HCT116 (cell line): ENCODE measurements around the gene FBXO15. TPM values are rescaled to one million over a fixed set of nuclear protein-coding genes. Genes with fewer than 3 reads are reported as not detected.

Source experiments
- ATAC-seq: fragments of 200-7000 bp; cut with Tn5 transposase; 2 replicates; pipeline ENCODE4 v1.9.1; 2020; ENCODE audit warnings: mild to moderate bottlenecking, moderate library complexity
- BruUV-seq: library from RNA; stranded (reverse); fragments of 400-500 nt; replicated peaks from 2 replicates; lab custom pipeline; 2021; lab: Mats Ljungman, UMichigan
- CTCF ChIA-PET: fragments of 300-600 bp; sonication (Branson Sonifier 250); formaldehyde crosslinking; loops from one replicate; lab custom pipeline; 2021; ENCODE audit warnings: antibody characterized with exemption; lab: Charles Lee
- POLR2A ChIA-PET: fragments of 300-600, 350-600 bp; sonication (Branson Sonifier 250); formaldehyde crosslinking; loops from one replicate; lab custom pipeline; 2021; ENCODE audit warnings: antibody characterized with exemption; lab: Charles Lee
- RAD21 ChIA-PET, 2 experiments: fragments of 300-600 bp; sonication (Branson Sonifier 250); formaldehyde crosslinking; loops; one replicate each; lab custom pipeline; 2023; ENCODE audit warnings: low total read pairs in 2 of 2; ENCODE audit not compliant: uncharacterized antibody in 2 of 2, unreplicated experiment in 2 of 2, low non-redundant PET in 1 of 2; lab: Charles Lee
- DNase-seq: peaks from one replicate; pipeline ENCODE4 v3.0.0-alpha.2; 2010; ENCODE audit warnings: low read depth, low spot score
- H2AFZ ChIP-seq: fragments of 200-600 bp; shearing (Covaris generic), sonication (generic); 2 replicates; pipeline ENCODE4 v1.6.1; 2017; ENCODE audit warnings: low read depth, mixed run types, mixed read lengths, antibody characterized with exemption, low read length; ENCODE audit not compliant: poor library complexity, severe bottlenecking
- H3K27ac ChIP-seq: 2 replicates; pipeline ENCODE4 v1.5.1; 2012; ENCODE audit warnings: low read depth, low read length
- H3K27me3 ChIP-seq: fragments of 200-600 bp; sonication (generic); 2 replicates; pipeline ENCODE4 v1.6.1; 2016; ENCODE audit warnings: mixed run types, low read length, mixed read lengths; ENCODE audit not compliant: insufficient read depth
- H3K36me3 ChIP-seq, 2 experiments: fragments of 200-500 bp in 1 of 2; fragments of 200-600 bp in 1 of 2; sonication (Bioruptor generic) in 1 of 2; sonication (generic) in 1 of 2; 2 replicates each; pipeline versions ENCODE4 v1.5.1 to v1.6.1; 2014 to 2016; ENCODE audit warnings: low read length in 2 of 2, inconsistent platforms in 1 of 2, mixed read lengths in 1 of 2, mixed run types in 1 of 2; ENCODE audit not compliant: insufficient read depth in 2 of 2, control insufficient read depth in 1 of 2
- H3K4me1 ChIP-seq, 2 experiments: fragments of 200-600 bp in 1 of 2; sonication (generic) in 1 of 2; 2 replicates each; pipeline versions ENCODE4 v1.5.1 to v1.6.1; 2012 to 2017; ENCODE audit warnings: low read length in 2 of 2, inconsistent platforms in 1 of 2, mild to moderate bottlenecking in 1 of 2, mixed read lengths in 1 of 2, mixed run types in 1 of 2, moderate library complexity in 1 of 2; ENCODE audit not compliant: insufficient read depth in 2 of 2, control insufficient read depth in 1 of 2
- H3K4me2 ChIP-seq: fragments of 200-600 bp; sonication (generic); 2 replicates; pipeline ENCODE4 v1.6.1; 2017; ENCODE audit warnings: mixed run types, low read length, mixed read lengths
- H3K4me3 ChIP-seq, 2 experiments: fragments of 200-600 bp in 1 of 2; sonication (generic) in 1 of 2; replicated peaks in 1 of 2; 2 replicates each; pipeline ENCODE4 v1.5.1; 2011 to 2016; ENCODE audit warnings: low read length in 2 of 2, control low read depth in 1 of 2, low read depth in 1 of 2, mild to moderate bottlenecking in 1 of 2, mixed read lengths in 1 of 2, mixed run types in 1 of 2
- H3K79me2 ChIP-seq: fragments of 200-600 bp; sonication (generic); 2 replicates; pipeline ENCODE4 v1.6.1; 2017; ENCODE audit warnings: mild to moderate bottlenecking, mixed run types, low read length, moderate library complexity, mixed read lengths; ENCODE audit not compliant: insufficient read depth
- H3K9ac ChIP-seq: fragments of 200-600 bp; sonication (generic); 2 replicates; pipeline ENCODE4 v1.6.1; 2016; ENCODE audit warnings: low read length, mixed read lengths
- H3K9me2 ChIP-seq: fragments of 200-600 bp; sonication (generic), shearing (Covaris generic); 2 replicates; pipeline ENCODE4 v1.6.1; 2017; ENCODE audit warnings: mixed run types, mild to moderate bottlenecking, moderate library complexity; ENCODE audit not compliant: insufficient read depth
- H3K9me3 ChIP-seq, 2 experiments: fragments of 200-500 bp in 1 of 2; fragments of 200-600 bp in 1 of 2; sonication (Bioruptor generic) in 1 of 2; sonication (generic) in 1 of 2; 2 replicates each; pipeline ENCODE4 v1.6.1; 2014 to 2017; ENCODE audit warnings: low read length in 2 of 2, mixed read lengths in 2 of 2, inconsistent platforms in 1 of 2, low read depth in 1 of 2, mild to moderate bottlenecking in 1 of 2, mixed run types in 1 of 2, moderate library complexity in 1 of 2; ENCODE audit not compliant: control insufficient read depth in 1 of 2, insufficient read depth in 1 of 2
- H4K20me1 ChIP-seq: fragments of 200-600 bp; sonication (generic), shearing (Covaris generic); 2 replicates; pipeline ENCODE4 v1.6.1; 2017; ENCODE audit warnings: mixed run types, mild to moderate bottlenecking, moderate library complexity; ENCODE audit not compliant: insufficient read depth
- ATF3 ChIP-seq: IDR thresholded peaks from 2 replicates; pipeline ENCODE4 v1.6.1; 2012
- CBX3 ChIP-seq: IDR thresholded peaks from 2 replicates; pipeline ENCODE4 v1.6.1; 2012; ENCODE audit warnings: low read depth
- EGR1 ChIP-seq: IDR thresholded peaks from 2 replicates; pipeline ENCODE4 v1.6.1; 2012; ENCODE audit warnings: low read depth
- ELF1 ChIP-seq: IDR thresholded peaks from 2 replicates; pipeline ENCODE4 v1.6.1; 2012; ENCODE audit warnings: low read depth, borderline replicate concordance
- EZH2 ChIP-seq: fragments of 200-600 bp; sonication (generic); IDR thresholded peaks from 2 replicates; pipeline ENCODE4 v1.6.1; 2017; ENCODE audit warnings: antibody characterized with exemption, mixed run types
- EZH2phosphoT487 ChIP-seq: fragments of 200-600 bp; IDR thresholded peaks from 2 replicates; pipeline ENCODE4 v1.6.1; 2018; ENCODE audit warnings: antibody characterized with exemption, borderline replicate concordance
- FOSL1 ChIP-seq: IDR thresholded peaks from 2 replicates; pipeline ENCODE4 v1.6.1; 2012; ENCODE audit warnings: low read depth
- POLR2A ChIP-seq: IDR thresholded peaks from 2 replicates; pipeline ENCODE4 v1.7.0; 2011; ENCODE audit warnings: borderline replicate concordance; ENCODE audit not compliant: insufficient read depth, insufficient read length; ENCODE audit errors: extremely low read depth
- POLR2AphosphoS5 ChIP-seq: IDR thresholded peaks from 2 replicates; pipeline ENCODE4 v1.6.1; 2011; ENCODE audit warnings: mild to moderate bottlenecking, low read depth, low read length, moderate library complexity
- RAD21 ChIP-seq: IDR thresholded peaks from 2 replicates; pipeline ENCODE4 v1.6.1; 2012; ENCODE audit warnings: low read depth, mild to moderate bottlenecking
- TCF7L2 ChIP-seq: IDR thresholded peaks from 2 replicates; pipeline ENCODE4 v1.7.0; 2011; ENCODE audit warnings: borderline replicate concordance, inconsistent platforms; ENCODE audit not compliant: insufficient read depth, insufficient read length; ENCODE audit errors: extremely low read depth
- ZFX ChIP-seq: fragments of 450-650 bp; IDR thresholded peaks from 2 replicates; pipeline ENCODE4 v1.6.1; 2017
- ZNF274 ChIP-seq: fragments of 200-500 bp; sonication (Bioruptor generic); IDR thresholded peaks from 2 replicates; pipeline ENCODE4 v1.6.1; 2014; ENCODE audit warnings: mild to moderate bottlenecking, low read depth, low read length, inconsistent platforms
- intact Hi-C: fragments of 100-400 bp; cut with micrococcal nuclease; formaldehyde crosslinking; loops from 2 replicates; pipeline ENCODE4 v1.10.0; 2022
- total RNA-seq: library from RNA; stranded (reverse); gene quantifications from one replicate; pipeline ENCODE4 v1.2.1, GENCODE V29; 2021; ENCODE audit not compliant: unreplicated experiment
- TF ChIP-seq, protein P1 (sequence below): IDR thresholded peaks from 2 replicates; pipeline ENCODE4 v1.6.1; 2012; ENCODE audit warnings: low read depth
- TF ChIP-seq, protein P2 (sequence below): IDR thresholded peaks from 2 replicates; pipeline ENCODE4 v1.6.1; 2012
- TF ChIP-seq, protein P3 (sequence below): IDR thresholded peaks from 2 replicates; pipeline ENCODE4 v1.6.1; 2011; ENCODE audit warnings: mild to moderate bottlenecking, low read length, moderate library complexity; ENCODE audit not compliant: insufficient replicate concordance; ENCODE audit errors: extremely low read depth

Gene FBXO15
- total RNA-seq, 1 experiment from 2014 or later = 1.1 TPM

DNA sequence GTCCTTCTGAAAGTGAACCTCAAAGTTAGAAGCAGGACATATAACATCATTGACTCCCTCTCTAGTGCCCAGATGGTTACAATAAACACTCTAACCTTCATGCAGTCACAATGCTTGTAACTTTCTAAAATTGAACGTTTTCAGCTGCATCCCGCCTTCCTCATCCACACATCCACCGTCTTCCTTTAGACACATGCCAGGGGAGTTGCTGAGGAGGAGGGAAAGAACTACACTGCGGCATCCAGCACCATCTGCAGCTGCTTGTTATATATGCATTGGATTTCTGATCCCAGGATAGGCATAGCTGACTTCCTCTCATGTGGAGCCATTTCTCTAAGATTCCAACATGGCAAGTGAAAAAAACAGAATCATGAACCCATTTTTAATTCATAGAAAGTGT is 96.8 kb downstream of the FBXO15 start:
- no peak for DNase-seq
- Histone ChIP-seq H3K9me2 (no peaks in the 10 kb centered on the region), H3K36me3 (no peaks in the 10 kb centered on the region), H3K27ac (no peak overlapping the region), H3K9ac (no peak overlapping the region), H3K4me1 (no peaks in the 10 kb centered on the region), H3K27me3 (peaks cover 22% of the 10 kb centered on the region), H3K4me2 (no peak overlapping the region), H3K79me2 (no peaks in the 10 kb centered on the region), H2AFZ (no peak overlapping the region), H3K9me3 (no peaks in the 10 kb centered on the region), H4K20me1 (no peaks in the 10 kb centered on the region), H3K4me3 (no peak overlapping the region)
- ChIA-PET CTCF (interaction anchor here (1.2 kb wide), 1 partner anchor 11 kb away, joined by 3 read pairs; no protein-coding TSS in a partner anchor), POLR2A (no interaction called here), RAD21 (no interaction called here)
- intact Hi-C loops = no loop called here
- no TSS peak for BruUV-seq
- ATAC-seq = no peak
- TF ChIP-seq POLR2A (no peak), TCF7L2 (no peak), ZFX (no peak), RAD21 (no peak), POLR2AphosphoS5 (no peak), ATF3 (no peak), EGR1 (no peak), CBX3 (no peak), EZH2 (no peak), ELF1 (no peak), EZH2phosphoT487 (no peak), ZNF274 (no peak), FOSL1 (no peak)
- TF ChIP-seq, protein P1, sequence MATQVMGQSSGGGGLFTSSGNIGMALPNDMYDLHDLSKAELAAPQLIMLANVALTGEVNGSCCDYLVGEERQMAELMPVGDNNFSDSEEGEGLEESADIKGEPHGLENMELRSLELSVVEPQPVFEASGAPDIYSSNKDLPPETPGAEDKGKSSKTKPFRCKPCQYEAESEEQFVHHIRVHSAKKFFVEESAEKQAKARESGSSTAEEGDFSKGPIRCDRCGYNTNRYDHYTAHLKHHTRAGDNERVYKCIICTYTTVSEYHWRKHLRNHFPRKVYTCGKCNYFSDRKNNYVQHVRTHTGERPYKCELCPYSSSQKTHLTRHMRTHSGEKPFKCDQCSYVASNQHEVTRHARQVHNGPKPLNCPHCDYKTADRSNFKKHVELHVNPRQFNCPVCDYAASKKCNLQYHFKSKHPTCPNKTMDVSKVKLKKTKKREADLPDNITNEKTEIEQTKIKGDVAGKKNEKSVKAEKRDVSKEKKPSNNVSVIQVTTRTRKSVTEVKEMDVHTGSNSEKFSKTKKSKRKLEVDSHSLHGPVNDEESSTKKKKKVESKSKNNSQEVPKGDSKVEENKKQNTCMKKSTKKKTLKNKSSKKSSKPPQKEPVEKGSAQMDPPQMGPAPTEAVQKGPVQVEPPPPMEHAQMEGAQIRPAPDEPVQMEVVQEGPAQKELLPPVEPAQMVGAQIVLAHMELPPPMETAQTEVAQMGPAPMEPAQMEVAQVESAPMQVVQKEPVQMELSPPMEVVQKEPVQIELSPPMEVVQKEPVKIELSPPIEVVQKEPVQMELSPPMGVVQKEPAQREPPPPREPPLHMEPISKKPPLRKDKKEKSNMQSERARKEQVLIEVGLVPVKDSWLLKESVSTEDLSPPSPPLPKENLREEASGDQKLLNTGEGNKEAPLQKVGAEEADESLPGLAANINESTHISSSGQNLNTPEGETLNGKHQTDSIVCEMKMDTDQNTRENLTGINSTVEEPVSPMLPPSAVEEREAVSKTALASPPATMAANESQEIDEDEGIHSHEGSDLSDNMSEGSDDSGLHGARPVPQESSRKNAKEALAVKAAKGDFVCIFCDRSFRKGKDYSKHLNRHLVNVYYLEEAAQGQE = no peak
- TF ChIP-seq, protein P2, sequence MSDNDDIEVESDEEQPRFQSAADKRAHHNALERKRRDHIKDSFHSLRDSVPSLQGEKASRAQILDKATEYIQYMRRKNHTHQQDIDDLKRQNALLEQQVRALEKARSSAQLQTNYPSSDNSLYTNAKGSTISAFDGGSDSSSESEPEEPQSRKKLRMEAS = no peak
- TF ChIP-seq, protein P3, sequence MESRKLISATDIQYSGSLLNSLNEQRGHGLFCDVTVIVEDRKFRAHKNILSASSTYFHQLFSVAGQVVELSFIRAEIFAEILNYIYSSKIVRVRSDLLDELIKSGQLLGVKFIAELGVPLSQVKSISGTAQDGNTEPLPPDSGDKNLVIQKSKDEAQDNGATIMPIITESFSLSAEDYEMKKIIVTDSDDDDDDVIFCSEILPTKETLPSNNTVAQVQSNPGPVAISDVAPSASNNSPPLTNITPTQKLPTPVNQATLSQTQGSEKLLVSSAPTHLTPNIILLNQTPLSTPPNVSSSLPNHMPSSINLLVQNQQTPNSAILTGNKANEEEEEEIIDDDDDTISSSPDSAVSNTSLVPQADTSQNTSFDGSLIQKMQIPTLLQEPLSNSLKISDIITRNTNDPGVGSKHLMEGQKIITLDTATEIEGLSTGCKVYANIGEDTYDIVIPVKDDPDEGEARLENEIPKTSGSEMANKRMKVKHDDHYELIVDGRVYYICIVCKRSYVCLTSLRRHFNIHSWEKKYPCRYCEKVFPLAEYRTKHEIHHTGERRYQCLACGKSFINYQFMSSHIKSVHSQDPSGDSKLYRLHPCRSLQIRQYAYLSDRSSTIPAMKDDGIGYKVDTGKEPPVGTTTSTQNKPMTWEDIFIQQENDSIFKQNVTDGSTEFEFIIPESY = no peak
